Gastroesophageal sphincter (tissue), 3 donors: ENCODE results near the gene EME2.

Source experiments
- CTCF ChIP-seq, 4 experiments: fragments of 200-600 bp in 2 of 4; fragments of 450-650 bp in 2 of 4; sonication (generic) in 1 of 4; IDR thresholded peaks; one replicate each; pipeline ENCODE4 v1.5.1; 2017 to 2019; ENCODE audit warnings: antibody characterized with exemption in 4 of 4, mild to moderate bottlenecking in 2 of 4, moderate library complexity in 2 of 4
- POLR2A ChIP-seq, 2 donors: fragments of 450-650 bp; IDR thresholded peaks; one replicate each; pipeline ENCODE4 v1.6.1; 2017; ENCODE audit warnings: antibody characterized with exemption in 2 of 2, mild to moderate bottlenecking in 2 of 2, moderate library complexity in 1 of 2
- POLR2AphosphoS5 ChIP-seq: sonication (generic); formaldehyde crosslinking; IDR thresholded peaks from one replicate; pipeline ENCODE4 v1.6.1; 2017; ENCODE audit warnings: antibody characterized with exemption

DNA sequence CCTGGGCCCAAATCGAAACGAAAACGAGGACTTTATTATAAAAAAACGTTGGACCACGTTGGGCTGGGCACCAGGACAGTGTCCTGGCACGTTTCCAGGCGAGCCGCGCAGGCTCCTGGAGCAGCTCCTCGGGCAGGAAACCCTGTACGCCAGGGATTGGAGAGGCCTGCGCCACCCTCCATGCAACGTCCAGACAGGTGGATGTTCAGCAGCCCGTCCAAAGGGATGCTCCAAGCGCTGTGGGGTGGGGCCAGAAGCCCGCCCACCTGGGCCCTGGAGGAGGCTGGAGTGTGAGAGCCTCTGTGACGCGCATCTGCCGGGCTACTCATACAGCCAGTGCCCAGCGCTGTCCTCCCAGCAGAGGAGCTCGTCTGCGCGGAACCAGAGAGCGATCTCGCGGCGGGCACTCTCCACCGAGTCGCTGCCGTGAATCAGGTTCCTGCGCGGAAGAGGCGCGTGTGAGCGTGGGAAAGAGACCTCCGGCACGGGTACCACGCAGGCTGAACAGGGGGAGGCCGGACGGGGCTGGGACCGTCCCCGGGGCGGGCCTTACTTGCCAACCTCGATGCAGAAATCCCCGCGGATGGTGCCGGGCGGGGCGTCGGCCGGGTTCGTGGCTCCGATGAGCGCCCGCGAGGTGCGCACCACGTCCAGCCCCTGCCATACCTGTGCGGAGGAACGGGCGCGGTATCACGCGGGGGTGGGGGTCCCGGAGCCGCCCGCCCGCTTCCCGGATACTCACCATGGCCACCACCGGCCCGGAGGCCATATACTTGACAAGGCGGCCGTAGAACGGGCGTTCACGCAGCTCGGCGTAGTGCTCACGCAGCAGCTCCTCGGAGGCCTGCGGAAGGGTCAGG lies 2.1 kb upstream of the EME2 start:
- TF ChIP-seq CTCF (IDR thresholded peaks at IDR 0.05) (peak in 1 of 4 experiments; percentile 19), POLR2AphosphoS5 (peak; percentile 37), POLR2A (IDR thresholded peaks at IDR 0.05) (peak in 1 of 2 donors; percentile 31)
